GM19099 (cell line): ENCODE measurements around the gene TRIM65.

Experiments used
- POLR2A ChIP-seq: IDR thresholded peaks from 3 replicates; pipeline ENCODE4 v1.6.1; 2011; ENCODE audit warnings: low read depth; ENCODE audit not compliant: insufficient read length; ENCODE audit errors: extremely low read depth

Gene TRIM65

DNA sequence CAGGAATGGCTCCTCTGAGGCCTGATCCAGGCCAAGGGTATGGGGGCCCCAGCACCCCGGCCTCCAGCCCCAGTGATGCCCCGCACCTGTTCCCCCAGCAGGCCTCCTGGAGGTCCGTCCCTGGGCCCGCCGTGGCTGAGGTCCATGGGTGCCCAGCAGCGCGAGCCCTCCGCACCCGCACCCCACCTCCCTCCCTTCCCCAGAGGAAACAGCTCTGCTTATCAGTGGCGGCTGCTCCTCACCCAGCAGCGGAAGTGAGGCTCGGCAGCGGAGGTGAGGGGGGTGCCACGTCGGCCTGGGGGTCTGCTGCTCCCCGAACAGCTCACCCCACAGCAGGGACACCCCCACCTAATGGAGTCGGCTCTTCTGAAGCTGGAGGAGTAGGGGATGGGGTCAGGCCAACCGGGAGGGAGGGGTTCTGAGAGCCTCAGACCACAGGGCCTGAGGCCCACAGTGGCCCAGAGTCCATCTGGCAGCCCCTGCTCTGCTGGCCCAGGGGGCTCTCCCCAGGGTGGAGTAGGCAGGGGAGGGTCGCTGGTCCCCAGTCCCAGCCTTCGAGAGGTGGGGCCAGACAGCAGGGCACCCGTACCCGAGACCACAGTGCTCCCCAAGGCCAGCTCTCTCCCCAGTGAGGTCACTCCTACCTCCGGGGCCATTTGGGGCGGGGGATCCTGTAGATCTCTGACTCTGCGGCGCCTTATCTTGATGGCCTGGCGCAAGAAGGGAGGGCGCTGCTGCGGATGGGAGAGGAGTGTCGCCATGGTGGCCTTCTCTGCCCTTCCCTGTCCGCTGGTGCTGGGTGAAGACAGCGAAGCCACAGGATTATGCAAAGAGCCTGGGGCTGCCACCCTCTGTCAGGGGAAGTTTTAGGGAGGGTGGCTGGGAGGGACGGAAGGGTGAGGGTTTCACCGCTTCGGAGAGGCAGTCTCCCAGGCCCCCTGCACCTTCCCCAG, 52.9 kb downstream of the TRIM65 start, which contains the start of gene UNC13D:
TSS of gene UNC13D (minus strand) at position 828 of the 953 bp plus-strand sequence. CDS start at position 761, 67 bp downstream.
- TF ChIP-seq POLR2A = peak; percentile 45

DNA sequence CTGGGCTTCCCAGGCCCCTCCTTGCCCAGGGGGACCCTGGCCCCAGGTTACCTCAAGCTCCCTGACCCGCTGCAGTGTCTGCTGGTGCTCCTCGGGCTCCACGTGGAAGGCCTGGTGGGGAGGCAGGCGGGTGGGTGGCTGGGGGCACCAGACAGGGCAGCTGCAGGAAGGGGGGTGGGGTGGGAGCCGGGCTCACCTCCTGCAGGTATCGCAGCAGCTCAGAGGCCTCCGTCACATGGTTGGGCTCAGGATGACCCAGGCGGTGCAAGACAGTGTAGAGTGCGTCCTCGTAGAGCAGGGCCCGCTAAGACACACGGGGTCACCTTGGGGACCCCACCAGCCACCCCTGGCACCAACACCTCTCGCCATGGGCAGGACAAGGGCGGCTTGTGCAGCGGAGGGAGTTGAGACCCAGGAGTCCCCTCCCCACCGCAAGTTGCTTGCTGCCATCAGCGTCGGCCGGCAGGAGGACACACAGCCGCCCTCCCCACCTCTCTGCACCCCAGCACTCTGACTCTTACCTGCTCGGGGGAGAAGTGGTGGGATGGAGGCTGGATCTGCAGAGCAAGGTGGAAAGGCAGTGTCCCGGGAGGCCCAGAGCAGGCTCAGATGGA, 53.7 kb downstream of the TRIM65 start:
- no peak for TF ChIP-seq POLR2A

DNA sequence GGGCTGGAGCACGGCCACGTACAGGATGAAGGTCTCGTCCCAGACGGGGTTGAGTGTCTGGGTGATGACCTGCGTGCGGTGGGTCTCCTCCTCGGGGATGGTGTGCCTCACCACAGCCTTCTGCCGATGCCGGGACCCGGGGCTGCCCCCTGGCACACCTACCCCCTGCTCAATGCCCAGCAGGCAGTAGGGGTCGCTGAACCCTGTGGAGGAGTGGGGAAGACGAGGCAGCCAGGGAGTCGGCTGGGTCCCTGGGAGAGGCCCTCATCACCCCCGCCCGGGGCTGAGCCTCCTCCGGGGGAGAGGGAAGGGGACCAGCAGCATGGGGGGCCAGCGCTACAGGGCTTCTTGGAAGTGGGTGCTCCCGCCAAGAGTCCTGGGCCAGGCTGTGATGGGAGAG, 54.3 kb downstream of the TRIM65 start:
- TF ChIP-seq POLR2A = no peak

DNA sequence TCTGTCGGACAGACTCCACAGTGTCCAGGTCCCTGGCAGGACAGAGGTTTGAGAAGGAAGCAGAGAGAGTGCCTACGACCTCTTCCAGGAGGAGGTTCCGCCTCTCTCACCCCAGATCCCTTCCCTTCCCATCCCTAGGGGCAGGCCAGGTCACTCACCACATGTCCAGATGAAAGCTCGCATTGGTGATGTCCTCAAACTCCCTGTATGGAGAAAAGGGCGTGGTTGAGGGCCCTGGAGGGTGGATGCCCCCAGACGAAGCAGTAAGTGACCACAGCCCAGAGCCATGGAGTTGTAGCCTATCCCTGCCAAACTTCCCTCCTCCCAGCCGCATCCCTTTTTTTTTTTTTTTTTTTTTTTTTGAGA, 56.0 kb downstream of the TRIM65 start:
- TF ChIP-seq POLR2A = no peak

DNA sequence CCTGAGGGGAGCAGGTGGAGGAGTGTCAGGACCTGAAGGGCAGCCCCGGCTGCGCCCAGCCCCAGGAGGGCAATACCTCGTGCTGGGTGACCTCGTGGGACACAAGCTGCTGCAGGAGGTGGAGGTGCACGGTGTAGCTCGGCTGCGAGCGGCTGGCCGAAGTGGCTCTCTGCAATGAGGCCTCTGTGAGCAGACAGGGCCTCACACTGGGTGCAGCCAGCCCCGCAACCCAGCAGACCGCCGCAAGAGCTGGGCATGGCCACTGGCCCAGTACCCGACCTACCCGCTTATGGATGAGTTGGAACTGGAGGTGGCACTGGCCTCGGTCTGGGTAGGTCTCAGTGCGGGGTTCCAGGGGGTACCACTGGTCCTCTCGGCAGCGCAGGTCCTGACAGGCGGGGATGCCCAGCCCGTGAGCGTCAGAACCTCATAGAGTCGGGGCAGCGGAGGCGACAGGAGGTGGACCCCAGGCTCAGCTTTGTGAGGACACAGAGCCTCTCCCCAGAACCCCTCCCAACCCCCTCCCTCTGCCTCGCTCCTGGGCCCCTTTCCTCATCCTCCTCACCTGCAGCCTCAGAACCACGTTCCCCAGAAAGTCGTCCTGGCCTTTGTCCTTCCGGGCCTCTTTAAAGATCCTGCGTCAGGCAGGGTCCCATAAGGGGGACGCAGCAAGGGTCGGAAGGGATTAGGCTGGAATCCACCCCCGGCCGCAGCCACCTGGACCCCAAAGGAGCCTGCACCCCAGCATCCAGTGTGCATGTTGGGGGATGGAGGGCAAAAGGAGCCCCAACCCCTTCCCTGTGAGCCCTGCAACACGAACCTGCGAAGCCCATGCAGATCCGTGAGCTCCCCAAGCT, 56.6 kb downstream of the TRIM65 start:
- TF ChIP-seq POLR2A = no peak
